Measurements from ENCODE around the gene CCDC85B.

- TF ChIP-seq EZH2 (IDR thresholded peaks at IDR 0.05) (no peak), POLR2AphosphoS5 (IDR thresholded peaks at IDR 0.05; ENCODE audit: borderline replicate concordance, low read depth, low read length) (no peak), FOXP2 (optimal IDR thresholded peaks at IDR 0.05; ENCODE audit: control extremely low read depth, extremely low read length, insufficient read depth) (no peak)
These were observed 31.4 kb downstream of the CCDC85B start for GRCh38 chr11:65921876-65922275.

Data from SK-N-MC (cell line).